DMS53 treated with DMSO at 0.1 percent for 48 hours (cell line): Measurements from ENCODE around the gene ARG1.

Experiments
- DNase-seq: peaks from one replicate; lab custom pipeline; 2025; ENCODE audit not compliant: unreplicated experiment; lab: John Stamatoyannopoulos, UW

ARG1 gene

DNA sequence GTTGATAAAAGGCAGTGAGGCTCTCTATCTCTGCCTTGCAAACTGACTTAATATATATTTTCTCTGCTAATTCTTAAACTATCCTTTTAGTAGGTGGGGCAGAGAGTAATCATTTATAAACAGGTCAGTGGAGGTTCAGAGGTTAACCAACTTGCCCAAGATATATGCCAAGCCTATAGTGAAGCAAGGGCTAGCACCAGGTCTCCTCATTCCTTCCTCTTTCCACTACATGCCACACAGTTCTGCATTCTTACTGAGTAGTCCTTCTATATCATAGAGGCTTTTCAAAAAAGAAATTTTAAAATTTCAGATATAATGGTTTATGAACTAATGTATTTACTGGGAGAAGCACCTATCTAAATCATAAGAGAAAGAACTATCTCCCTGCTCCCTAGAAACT is 8.5 kb downstream of the ARG1 start:
- DNase-seq, result no peak

DNA sequence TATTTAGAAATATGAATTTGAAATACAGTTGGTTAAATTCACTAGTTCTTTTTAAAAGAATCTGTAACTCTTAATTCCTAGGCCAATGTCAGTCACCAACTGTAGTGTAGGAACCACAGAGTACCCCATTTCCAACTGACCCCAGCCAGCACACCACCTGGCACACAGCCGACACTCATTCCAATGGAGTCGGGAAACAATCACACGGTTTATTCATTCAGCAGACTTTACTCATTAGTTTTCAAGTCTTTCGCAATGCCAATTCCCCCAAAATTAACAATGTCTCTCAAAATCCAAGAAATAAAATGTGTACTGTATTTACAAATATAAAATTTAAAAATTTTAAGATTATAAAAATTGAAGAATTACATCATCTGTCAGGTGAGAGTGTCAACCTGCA is 13.5 kb downstream of the ARG1 start:
- no peak for DNase-seq

DNA sequence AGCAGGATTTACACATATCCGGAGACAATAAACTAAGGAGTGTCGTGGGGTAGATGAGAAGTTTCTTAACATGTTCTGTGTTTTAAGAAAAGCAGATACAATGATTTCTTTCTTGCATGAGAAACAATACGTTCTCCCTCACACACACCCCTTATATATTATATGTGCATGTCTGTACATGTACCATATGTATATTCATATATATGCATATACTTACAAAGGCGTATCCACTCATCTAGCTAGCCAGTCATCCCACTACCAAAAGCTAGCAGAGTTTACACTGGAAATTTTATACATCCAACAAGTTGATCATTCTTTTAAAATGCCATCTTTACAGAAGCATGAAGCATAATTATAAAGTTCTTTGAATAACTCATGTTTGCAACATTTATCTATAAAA is 14.9 kb downstream of the ARG1 start:
- DNase-seq, result no peak

DNA sequence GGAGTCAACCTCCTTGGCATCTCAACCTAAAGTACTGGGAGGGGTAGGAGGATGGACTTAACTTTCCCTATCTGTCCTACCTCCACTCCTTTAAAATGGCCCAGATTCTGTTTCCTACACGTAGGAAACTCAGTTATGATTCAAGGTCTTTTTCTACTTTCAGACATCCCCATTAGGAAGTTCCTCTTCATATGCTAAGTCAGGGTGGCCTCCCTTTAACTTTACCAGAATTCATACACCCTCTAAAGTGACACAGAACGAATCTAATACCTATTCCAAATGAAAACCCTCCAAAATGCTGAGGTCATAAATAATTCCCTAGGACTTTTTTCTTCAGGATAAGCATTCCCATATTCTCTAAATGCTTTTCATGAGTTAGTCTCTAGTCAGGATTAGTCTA is 15.6 kb downstream of the ARG1 start:
- no peak for DNase-seq

DNA sequence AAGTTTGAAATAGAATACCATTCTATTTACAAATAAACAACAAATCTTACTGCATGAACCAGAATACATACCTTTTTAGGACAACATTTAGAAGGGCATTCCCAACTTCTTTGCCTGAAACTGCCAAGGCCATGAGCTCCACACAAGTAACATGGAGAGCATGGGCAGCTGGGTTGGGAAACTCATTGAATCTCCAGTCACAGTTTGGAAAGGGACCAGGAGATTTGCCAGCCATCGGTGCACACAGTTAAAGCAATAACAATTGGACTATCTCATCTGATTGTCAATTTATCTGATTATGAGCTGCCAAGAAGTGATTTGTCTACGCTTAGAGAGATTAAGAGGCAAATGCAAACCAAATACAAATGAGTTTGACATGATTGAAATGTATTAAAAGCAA is 19.9 kb downstream of the ARG1 start:
- no peak for DNase-seq

DNA sequence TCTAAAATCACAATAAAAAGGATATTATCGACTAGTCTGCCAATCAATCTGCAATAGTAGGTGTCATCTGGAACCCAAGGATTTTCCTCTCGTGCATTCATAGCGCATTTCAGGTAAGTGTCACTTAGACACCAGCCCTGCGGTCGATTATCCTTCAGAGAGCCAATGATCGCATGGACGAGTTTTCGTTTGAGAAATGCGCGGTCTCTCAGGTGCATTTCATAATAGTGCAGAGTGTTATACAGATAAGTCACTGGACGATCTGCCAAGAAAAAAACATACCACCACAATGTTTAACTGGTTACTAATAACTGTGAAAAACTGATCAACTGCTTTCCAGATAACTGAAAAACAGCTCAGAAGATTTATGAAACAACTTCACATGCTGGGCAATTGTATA is 21.0 kb downstream of the ARG1 start:
- DNase-seq, result no peak

DNA sequence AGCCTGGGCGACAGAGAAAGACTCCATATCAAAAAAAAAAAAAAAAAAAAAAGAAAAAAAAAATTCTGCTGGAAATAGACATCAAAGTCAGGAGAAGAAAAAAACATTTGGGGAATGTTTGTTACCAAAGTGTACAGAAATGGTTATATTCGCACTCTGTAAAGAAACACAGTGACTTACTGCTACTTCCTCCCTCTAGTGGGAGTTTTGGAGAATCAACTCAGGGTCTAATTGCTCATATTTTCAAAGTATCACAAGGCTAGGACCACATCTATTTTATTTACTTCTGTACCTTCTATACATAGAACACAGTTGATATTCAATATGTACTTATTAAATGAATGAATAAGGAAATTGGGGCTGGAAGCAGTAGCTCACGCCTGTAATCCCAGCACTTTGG is 24.4 kb downstream of the ARG1 start:
- DNase-seq, result no peak

DNA sequence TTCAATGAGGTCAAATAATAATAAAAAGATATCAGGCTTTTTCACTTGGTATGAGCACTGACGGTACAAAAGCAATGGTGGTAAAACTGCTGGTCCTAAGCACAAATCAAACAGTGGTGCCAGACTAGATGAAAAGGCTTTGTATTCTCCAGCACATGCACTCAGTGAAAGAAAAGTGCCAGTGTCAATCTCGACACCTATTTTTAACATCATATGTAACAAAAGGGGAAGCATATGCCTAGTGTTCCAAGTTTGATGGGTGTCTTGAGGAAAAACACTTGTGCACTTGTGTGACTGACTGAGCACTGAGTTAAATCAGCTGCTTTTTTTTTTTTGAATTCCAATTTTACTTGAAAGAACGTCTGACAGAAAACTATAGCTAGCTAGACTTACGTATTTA is 27.7 kb downstream of the ARG1 start:
- no peak for DNase-seq

DNA sequence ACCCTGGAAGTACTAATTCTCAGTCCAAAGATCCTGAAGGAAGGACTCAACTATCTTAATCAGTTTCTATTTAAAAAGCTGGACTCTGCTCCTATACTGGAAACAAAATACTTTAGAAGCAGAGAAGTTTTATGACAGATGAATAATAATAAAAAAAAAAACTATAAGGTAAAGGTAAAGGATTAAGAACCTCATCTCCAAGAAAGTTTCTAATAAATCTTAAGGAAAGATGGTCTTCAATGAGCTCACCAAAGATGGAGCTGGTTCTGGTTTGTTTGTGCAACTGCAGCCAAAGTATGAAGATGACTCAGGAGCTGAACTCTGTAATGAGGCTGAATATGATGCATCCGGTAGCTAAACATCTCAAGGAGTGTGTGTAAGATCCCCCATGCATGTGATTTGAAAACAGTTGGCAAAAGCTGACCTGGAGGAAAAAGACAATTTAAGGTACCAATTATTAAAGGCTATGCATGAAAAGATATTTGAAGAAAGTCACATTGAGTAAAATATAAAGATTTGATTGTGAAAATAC is 29.8 kb downstream of the ARG1 start:
- DNase-seq, result no peak

DNA sequence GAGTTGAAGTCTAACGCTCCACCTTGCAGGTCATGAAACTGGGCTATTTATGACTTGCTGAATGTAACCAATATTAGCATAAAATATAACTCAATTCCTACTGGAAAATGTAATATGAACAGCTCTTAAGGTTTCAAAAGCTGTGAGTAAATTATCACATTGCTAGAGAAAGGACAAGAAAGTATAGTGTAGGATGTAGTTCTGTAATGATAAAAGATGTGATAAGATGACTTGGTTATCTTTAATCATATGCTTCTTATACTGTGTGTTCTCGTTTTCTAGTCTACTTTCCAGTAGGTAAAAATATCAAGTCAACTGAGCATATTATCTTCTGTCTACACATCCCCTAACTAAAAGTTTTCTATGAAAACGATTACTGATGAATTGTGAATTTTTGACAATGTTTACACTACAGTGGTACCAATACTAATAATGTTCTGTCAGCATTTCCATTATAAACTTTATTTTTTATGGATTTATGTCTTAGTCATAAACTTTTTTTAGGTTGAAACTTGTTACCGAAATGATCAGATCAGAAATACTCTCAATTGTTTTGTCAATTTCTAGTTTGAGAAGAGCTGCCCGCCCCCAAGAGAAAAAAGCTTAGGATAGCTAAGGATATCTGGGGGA is 40.4 kb downstream of the ARG1 start:
- no peak for DNase-seq

DNA sequence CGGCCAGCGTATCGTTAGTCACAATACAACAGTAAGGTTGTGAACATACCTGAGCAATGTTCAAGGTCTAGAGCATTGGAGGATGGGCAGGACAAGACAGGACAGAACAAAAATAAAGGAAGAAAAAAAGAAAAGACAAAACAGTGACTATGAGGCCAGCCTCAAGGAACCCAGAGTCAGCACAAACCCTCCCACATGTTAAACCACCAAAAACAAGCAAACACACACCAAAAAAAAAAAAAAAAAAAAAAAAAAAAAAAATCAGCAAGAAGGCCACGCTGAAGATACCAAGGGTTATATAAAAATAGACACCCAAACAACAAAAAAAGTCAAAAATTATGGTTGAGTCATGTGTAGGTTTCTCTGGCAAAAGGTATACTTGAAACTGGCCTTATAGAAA is 42.2 kb downstream of the ARG1 start:
- DNase-seq, result no peak

DNA sequence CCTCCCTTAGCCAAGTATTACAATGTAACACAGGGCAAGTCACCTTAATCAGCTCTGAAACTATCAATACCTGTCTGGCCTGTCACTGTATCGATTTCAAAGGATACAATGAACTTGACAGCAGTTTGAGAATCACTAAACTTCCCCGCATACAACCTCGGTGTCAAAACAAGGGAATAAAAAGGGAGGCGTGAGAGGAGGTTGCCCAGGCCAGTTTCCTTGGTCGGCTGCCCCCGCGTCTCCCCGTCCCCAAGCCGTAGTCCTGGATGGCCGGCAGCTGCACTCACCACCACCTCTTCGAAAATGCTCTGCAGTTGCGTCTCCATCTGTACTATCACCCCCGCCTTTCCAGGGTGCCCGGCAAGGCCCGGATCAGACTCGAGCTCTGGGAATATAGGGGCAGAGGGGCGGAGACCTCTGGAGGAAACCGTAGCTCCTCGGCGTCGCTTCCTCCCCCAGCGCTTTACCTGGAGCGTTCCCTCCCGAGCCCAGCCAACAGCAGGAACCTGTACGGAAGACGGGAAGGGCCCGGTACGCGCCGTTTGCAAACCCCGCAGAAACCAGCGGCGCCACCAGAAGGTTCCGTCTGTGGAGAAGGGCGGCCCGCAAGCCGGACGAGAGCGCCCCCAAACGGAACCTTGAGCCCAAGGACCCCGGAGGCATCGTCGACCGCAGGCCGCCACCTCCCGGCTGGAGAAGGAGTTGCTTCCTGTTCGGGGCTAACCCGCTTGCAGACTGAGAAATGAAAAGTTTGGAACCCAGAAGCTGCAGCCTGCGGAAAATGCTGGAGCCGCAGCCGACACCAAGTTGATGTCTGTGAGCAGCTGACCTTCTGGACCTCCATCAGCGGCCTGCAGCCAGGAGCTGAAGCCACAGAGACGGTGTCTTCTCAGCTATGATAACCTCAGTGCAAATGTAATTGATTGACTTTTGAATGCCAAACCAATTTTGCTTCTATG is 55.0 kb downstream of the ARG1 start, which contains the start of gene MED23:
MED23 (minus strand) TSS at position 519 of the 959 bp plus-strand sequence; CDS start at position 326, 193 bp downstream.
- DNase-seq, result peak; percentile 69

DNA sequence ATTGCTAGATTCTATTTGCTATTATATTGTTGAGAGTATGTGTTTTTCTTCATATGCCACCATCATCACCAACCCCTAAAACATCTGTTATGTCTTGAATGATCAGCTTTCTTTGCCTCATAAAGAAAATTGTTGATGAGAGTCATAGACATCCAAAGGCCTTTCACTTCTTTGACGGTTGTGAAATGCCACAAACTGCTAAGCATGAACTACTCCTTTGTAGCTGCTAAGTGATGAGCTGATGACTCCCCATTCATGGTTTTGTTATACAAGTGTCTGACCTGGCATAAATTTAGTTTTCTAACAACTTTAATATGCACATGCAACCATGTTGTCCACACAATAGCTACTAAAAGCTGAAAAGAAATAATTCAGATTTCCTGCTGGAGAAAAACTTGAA is 55.7 kb downstream of the ARG1 start:
- DNase-seq, result no peak

DNA sequence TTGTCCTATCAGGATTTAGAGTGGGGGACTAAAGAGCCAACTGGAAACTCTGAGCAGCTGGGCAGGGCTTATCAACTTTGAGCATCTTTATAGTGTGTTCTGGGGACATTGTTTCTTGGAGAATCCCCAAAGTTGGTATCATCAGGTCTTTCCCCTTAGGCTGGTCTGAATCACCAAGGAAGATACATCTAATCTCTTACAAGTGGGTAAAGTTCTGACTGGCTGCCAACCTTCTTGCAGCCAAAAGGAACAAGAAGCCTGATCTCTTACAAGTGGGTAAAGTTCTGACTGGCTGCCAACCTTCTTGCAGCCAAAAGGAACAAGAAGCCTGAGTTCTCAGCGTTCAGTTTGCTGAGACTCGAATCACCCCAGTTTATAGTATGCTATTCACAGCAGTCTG is 56.6 kb downstream of the ARG1 start:
- no peak for DNase-seq

DNA sequence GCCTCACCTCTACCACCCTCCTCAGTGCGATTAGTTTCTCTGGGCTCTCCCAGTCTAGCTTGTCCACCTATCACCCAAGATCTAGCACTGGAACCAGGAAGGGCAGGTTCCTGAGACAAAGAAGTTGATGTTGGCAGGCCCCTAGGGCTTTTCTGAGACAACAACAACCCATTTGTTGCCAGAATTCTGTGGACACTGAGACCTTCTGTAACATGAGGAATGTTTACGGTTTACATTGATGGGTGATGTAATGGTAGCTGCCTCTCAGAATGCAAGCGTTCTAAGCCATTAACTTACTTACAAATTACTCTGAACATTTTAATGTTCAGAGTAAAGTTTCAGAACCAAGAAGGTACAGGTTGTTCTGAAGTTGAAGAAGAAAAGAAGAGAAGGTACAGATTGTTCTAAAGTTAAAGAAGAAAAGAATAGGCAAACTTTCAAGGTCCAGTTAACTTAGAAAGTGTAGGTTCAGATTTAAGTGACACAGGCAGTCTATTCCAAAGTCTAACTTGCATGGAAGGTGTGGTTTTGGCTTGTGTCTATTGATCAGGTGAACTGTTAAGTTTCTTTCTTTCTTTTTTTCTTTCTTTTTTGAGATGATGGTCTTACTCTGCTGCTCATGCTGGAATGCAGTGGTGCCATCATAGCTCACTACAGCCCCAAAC is 58.7 kb downstream of the ARG1 start:
- DNase-seq, result no peak
